HG03025 (cell line): ENCODE measurements around the gene NDUFA11.
"Not testable (repeated sequence)": the region's sequence is repeated elsewhere in the genome, so short reads cannot be mapped to it uniquely, and the experiment has no call there.

ENCODE experiments used
- ATAC-seq: cut with Tn5 transposase; IDR thresholded peaks from one replicate; pipeline ENCODE4 v1.9.1; 2021; ENCODE audit warnings: mild to moderate bottlenecking, moderate library complexity; ENCODE audit not compliant: unreplicated experiment, low FRiP score

NDUFA11 gene

DNA sequence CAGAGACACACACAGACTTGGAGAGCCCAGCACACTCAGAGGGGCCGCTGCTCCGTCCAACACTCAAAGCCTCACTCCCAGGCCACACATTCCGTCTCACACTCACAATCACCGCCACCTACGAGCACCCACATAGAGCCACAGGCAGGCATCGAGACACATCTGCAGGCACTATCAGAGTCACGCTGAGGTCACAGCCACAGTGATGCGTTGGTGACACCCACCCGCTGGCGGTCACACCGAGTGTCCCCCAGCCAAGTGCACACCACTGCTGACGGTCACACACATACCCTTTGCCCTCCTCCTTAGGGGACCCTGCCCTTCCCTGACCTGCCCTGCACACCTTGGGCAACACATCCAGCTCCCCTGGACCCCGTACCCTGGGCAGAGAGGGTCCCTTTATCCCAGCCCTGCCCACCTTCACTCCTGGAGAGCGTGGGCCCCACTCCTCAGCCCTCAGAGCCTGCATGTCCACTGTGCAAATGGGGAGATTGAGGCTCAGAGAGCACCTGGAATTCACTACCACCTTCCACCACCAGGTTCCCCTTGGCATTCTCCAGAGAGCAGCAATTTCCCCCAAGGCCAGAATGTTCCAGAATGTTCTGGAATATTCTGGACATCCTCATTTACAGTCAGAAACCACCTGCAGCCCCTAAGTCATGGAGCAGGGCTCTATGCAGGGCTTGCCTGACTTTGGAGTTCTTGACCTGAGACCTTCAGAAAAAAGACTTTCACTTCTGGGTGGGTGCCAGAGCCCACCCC lies 38.7 kb downstream of the NDUFA11 start:
- ATAC-seq, result no peak

DNA sequence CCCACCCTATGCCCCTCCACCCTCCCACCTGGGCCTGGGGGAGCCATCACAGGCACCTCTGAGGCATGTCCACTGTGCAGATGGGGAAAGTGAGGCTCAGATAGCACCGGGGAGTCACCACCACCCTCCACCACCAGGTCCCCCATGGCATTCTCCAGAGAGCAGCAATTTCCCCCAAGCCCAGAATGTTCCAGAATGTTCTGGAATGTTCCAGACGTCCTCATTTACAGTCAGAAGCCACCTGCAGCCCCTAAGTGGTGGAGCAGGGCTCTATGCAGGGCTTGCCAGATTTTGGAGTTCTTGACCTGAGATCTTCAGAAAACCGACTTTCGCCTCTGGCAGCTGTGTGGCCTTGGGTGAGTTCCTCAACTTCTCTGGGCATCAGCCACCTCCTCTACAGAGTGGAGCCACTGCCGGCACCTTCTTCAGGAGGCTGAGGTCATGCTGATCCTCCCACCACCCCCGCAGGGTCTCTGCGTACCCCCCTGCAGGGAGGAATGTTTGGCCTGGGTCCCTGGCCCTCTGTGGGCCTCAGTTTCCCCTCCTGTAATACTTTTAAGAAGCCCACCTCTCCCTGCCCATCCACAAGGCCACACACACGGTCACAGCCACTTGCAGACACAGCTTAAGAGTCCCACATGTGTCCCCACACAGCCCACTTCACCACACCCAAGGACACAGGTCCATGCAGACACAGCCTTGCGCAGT lies 39.4 kb downstream of the NDUFA11 start:
- no peak for ATAC-seq

DNA sequence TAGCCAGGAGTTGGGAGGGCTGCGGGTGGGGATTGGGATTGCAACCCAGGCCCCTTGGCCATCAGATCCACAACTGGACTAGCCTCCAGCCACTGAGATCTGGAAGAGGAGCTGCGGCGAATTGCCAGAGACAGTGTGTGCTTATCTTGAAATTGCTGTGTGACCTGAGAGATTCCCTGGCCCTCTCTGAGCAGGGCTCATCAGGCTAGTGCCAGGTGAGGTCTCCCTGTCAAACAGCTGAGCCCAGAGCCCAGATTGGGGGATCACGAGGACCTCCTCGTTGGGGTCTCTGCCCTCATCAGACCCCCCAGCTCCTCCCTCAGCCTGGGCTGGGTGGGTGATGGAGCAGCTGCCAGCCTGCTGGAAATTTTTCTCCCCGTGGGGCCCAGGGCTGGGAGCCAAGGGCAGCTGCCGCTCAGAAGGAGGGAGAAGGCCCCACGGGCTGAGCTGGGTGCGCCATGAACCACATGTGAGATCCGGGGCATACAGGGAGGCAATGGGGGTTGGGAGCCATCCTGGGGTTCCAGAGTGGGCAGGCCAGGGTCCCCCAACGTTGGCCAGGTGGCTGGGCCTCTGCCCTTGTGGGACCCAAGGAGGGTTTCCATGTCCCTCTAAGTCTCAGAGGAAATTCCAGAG lies 40.4 kb downstream of the NDUFA11 start:
- ATAC-seq, result no peak

DNA sequence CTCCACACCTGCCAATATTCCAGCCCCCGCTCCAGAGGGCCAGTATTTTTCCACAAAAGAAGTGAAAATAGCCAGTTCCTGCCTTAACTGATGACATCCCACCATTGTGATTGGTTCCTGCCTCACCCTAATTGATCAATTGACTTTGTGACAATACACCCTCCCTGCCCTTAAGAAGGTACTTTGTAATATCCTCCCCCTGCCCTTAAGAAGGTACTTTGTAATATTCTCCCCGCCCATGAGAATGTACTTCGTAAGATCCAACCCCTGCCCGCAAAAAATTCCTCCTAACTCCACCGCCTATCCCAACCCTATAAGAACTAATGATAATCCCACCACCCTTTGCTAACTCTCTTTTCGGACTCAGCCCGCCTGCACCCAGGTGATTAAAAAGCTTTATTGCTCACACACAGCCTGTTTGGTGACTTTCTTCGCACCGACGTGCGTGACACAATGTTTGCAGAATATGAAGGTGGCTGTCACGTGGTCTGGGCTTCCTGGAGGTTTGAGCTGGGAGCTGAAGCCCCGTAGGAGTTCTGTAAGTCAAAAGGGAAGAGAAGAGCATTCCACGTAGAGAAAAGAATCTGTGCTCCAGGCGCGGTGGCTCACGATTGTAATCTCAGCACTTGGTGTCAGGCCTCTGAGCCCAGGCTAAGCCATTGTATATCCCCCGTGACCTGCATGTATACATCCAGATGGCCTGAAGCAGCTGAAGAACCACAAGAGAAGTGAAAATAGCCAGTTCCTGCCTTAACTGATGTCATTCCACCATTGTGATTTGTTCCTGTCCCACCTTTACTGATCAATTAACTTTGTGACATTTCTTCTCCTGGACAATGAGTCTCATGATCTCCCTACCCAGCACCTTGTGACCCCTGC lies 46.1 kb downstream of the NDUFA11 start:
- no peak for ATAC-seq

DNA sequence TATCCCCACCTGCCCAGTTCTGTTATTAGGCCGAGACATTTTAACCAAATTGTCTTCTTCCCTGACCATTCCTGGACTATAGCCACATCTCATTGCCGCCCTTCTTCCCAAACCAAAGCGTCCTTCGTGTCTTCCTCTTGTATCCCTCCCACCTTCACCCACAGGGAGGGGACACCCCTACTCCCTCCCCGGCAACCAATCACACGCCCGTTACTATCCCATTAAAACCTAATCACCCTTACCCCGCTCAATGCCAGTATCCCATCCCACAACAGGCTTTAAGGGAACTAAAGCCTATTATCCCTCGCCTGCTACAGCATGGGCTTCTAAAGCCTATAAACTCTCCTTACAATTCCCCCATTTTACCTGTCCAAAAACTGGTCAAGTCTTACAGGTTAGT lies 48.4 kb downstream of the NDUFA11 start:
- ATAC-seq, result not testable (repeated sequence)

DNA sequence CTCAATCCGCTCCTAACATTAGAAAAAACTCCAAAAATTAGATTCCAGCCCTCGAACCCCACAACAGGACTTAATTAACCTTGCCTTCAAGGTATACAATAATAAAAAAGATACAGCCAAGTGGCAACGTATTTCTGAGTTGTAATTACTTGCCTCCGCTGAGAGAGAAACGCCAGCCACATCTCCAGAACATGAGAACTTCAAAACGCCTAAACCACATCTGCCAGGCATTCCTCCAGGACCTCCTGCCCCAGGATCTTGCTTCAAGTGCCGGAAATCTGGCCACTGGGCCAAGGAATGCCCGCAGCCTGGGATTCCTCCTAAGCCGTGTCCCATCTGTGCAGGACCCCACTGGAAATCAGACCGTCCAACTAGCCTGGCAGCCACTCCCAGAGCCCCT lies 49.5 kb downstream of the NDUFA11 start:
- not testable (repeated sequence) for ATAC-seq

DNA sequence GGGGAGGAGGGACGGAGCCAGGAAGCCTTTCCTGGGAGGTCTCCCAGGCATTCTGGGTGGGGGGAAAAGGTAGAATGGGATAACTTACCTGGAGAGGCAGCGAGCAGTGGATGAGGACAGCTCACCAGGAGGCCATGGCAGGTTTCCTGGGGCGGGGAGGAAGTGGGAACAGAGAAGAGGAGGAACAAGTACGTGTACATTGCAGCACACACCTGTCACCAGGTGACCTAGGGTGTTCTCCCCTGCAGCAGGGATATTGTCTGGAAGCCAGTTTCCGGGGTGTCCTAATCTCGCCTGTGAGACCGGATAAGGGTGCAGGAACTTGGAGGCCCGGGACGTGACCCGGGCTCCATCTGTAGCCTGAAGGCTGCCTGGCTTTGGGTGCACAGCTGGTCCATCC lies 52.3 kb downstream of the NDUFA11 start, which contains the start of gene FUT3:
FUT3 (minus strand) TSS at position 148 of the 400 bp plus-strand sequence.
- ATAC-seq, result no peak

DNA sequence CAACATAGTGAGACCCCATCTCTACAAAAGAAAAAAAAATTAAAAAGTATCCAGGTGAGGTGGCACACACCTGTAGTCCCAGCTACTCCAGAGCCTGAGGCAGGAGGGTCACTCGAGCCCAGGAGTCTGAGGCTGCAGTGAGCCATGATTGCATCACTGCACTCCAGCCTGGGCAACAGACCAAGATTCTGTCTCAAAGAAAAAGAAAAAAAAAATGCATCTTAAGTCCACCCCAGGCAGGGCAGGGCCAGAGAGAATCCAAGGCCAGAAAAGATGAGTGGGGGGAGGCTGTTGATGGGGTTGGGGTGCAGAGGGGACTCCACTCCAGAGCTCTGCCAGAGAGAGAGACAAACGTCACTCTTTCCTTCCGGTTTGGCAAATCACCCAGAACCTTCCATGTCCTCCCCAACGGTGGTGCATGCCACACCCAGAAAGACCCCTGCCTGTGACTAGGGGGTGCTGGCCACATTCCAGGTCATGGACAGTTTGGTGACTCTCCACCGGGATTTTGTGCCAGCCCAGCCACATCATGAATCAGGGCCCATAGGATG lies 52.8 kb downstream of the NDUFA11 start:
- ATAC-seq, result no peak

DNA sequence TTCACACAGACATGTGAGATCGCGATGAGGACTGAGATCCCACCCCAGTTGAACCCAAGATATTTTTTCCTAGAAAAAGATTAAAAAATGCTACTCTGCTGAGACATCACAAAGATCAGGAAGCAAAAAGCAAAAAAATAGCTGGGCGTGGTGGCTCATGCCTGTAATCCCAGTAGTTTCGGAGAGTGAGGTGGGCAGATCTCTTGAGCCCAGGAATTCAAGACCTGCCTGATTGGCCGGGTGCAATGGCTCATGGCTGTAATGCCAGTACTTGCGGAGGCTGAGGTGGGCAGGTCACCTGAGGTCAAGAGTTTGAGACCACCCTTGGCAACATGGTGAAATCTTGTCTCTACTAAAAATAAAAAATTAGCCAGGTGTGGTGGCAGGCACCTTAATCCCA lies 53.4 kb downstream of the NDUFA11 start:
- ATAC-seq, result no peak

DNA sequence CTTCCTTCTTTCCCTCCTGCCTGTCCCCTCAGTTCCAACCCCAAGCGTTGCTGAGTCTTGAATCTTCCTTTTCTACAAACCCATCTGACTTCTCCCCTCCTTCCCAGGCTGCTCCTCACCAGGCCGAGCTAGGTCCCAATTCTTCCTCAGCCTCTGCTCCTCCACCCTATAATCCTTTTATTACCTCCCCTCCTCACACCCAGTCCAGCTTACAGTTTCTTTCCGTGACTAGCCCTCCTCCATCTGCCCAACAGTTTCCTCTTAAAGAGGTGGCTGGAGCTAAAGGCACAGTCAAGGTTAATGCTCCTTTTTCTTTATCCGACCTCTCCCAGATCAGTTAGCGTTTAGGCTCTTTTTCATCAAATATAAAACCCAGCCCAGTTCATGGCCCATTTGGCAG lies 55.0 kb downstream of the NDUFA11 start:
- ATAC-seq, result not testable (repeated sequence)

DNA sequence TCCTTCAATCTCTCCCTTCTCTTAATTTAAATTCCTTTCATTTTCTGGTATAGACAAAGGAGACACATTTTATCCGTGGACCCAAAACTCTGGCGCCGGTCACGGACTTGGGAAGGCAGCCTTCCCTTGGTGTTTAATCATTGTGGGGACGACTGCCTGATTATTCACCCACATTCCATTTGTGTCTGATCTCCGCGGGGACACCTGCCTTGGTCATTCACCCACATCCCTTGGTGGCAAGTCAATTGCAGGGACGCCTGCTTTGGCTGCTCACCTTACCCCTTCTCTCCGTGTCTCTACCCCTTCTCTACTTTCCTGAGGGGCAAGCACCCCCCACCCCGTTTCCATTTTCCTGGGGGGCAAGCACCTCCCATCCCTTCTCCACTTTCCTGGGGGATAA lies 55.7 kb downstream of the NDUFA11 start:
- ATAC-seq, result not testable (repeated sequence)
